ENCODE results near the gene MT1M. TPM values are rescaled to one million over a fixed set of nuclear protein-coding genes. Genes with fewer than 3 reads are reported as not detected.
"Not testable (repeated sequence)": the region's sequence is repeated elsewhere in the genome, so short reads cannot be mapped to it uniquely, and the experiment has no call there.

Gene MT1M
- total RNA-seq, result 4.6 TPM

GRCh38 chr16:56632156-56632847 lies at the start of gene MT1M:
Gene MT1M, plus strand, starts transcription at chr16:56632659. Its CDS starts 73 bp downstream, at chr16:56632732.
- no peak for DNase-seq (ENCODE audit: low spot score)

GRCh38 chr16:56582911-56583310 lies 49.5 kb upstream of the MT1M start:
- not testable (repeated sequence) for DNase-seq (ENCODE audit: low spot score)

GRCh38 chr16:56583351-56584168 lies 48.9 kb upstream of the MT1M start:
- DNase-seq (ENCODE audit: low spot score), result no peak

DNA sequence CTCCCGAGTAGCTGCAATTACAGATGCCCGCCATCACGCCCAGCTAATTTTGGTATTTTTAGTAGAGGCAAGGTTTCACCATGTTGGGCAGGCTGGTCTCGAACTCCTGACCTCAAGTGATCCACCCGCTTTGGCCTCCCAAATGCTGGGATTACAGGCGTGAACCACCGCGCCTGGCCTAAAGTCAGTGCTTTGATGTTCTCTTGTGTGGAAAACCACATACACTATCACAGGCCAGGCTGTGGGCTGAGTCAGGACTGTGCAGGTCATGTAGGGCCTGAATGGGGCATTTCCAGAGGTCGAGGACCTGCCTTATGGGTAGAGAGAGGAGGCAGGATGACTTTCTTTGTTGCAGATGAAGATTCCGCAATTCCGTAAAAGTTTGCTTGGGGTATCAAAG lies 48.2 kb upstream of the MT1M start:
- no peak for DNase-seq (ENCODE audit: low spot score)

DNA sequence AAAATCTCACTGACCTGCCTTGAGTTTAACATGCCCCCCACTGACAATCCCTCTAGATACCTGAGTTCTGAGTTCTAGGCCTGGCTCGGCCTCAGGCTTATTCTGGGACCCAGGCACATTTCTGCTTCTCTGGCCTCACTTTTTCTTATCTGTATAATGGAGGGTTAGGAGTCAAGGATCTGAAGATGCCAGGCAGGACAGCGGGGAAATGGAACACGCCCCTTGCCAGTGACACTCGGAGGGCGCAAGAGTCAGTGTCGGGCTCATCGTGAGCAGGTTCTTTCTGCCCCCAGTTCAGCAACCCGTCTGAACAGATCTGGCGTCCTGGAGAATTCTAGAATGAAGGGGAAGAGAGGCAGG lies 43.7 kb upstream of the MT1M start:
- no peak for DNase-seq (ENCODE audit: low spot score)

GRCh38 chr16:56589141-56590039 lies 43.1 kb upstream of the MT1M start, which contains the start of gene MT3:
Gene MT3, plus strand, starts transcription at chr16:56589528. Its CDS starts 63 bp downstream, at chr16:56589591.
- DNase-seq (ENCODE audit: low spot score), result no peak

- no peak for DNase-seq (ENCODE audit: low spot score)
These were observed 40.9 kb upstream of the MT1M start for GRCh38 chr16:56591377-56592060.

GRCh38 chr16:56593573-56594291 lies 38.7 kb upstream of the MT1M start:
- no peak for DNase-seq (ENCODE audit: low spot score)

DNA sequence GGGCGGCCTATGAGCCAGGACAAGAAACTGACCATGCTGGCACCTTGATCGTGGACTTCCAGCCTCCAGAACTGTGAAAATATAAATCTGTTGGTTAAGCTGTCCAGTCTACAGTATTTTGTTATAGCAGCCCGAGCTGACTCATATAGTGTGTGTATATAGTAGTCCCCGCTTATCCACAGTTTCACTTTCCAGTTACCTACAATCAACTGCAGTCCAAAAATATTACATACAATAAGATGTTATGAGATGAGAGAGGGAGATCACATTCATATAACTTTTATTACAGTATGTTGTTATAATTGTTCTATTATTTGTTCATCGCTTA lies 38.2 kb upstream of the MT1M start:
- no peak for DNase-seq (ENCODE audit: low spot score)

- DNase-seq (ENCODE audit: low spot score), result no peak
These were observed 32.0 kb upstream of the MT1M start for GRCh38 chr16:56600398-56600999.

- DNase-seq (ENCODE audit: low spot score), result no peak
These were observed 31.1 kb upstream of the MT1M start for GRCh38 chr16:56601325-56601724.

- DNase-seq (ENCODE audit: low spot score), result peak; percentile 49
These were observed 28.9 kb upstream of the MT1M start for GRCh38 chr16:56603589-56603988.

DNA sequence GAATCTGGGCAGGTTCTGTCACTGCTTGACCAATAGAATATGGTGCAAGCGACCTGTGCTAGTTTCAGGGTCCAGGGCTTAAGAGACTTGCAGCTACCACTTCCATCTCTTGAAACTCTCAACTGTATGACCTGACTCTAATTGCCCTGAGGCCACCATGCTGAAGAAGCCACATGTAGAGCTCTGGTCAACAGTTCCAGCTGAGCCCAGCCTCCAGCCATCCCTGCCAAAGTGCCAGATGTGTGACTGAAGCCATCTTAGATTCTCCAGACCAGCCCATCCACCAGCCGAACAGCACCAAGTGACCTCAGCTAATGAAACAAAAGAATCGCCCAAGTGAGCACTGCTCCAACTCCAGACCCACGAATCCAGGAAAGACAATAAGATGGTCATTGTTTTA lies 27.5 kb upstream of the MT1M start:
- DNase-seq (ENCODE audit: low spot score), result no peak

DNA sequence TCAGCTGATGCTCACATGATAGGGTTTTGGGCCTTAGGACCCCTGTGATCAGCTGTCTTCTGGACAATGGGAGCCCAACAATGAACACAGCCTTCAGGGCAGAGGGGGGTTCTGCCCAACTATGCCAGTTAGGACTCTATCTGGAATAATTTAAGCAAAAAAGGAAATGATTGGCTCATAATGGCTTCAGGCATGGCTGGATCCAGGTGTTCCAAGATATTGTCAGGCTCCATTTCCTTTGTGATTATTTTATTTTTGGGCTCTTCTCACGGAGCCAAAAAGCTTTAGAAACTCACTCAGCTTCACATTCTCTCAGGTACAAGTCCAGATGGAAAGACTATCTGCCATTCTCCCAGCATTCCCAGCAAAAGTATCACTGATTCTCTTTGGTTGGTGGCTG lies 27.0 kb upstream of the MT1M start:
- no peak for DNase-seq (ENCODE audit: low spot score)

DNA sequence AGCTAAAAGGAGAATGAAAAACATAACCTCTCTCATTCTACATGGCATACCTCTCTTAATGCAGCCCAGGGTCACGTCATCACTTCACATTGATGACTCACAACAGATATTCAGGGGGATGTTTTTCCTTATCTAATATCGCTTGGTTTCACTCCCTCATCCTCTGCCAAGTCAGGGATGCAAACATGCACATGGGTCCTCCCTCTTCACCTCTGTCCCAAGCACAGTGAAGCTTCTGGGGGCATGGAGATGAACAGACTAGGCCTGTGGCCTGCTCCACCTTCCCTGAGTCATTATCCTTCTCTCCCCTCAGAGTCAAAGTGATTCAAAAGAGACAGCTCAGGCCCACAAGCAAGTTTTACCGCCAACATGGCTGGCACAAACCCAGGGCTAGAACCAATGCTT lies 26.4 kb upstream of the MT1M start:
- DNase-seq (ENCODE audit: low spot score), result no peak

GRCh38 chr16:56606476-56607108 lies 25.9 kb upstream of the MT1M start:
- no peak for DNase-seq (ENCODE audit: low spot score)

- DNase-seq (ENCODE audit: low spot score), result peak; percentile 74
These were observed 25.3 kb upstream of the MT1M start for GRCh38 chr16:56607109-56607618.

DNA sequence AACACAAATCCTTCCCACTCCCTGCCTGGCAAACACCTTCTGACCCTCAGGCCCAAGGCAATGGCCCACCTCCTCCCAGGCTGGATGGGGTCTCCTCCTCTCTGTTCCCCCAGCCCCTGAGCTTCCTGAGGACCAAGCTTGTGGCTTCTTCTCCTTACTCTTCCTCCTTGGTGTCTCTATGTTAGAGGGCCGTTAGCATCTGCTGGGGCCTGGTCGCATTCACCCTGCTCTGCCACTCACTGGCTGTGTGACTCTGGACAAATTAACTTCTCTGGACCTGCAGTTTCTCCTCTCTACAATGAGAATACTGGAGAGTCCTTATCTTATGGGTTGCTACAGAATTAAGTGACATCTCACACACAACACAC lies 24.8 kb upstream of the MT1M start:
- DNase-seq (ENCODE audit: low spot score), result no peak

- DNase-seq (ENCODE audit: low spot score), result peak; percentile 95
These were observed 24.2 kb upstream of the MT1M start, which contains the start of gene MT2A for GRCh38 chr16:56608043-56608875. Gene MT2A, plus strand, starts transcription at chr16:56608584. Its CDS starts 72 bp downstream, at chr16:56608656.

Measured in mucosa of gallbladder (tissue), 1 donor.